SK-N-SH (cell line): ENCODE measurements around the gene ZNF768. TPM values are rescaled to one million over a fixed set of nuclear protein-coding genes. Genes with fewer than 3 reads are reported as not detected.

Source experiments
- CTCF ChIA-PET: fragments of 300-600, 350-600 bp; formaldehyde crosslinking; extraction: SDS; loops from one replicate; lab custom pipeline; 2021; lab: Yijun Ruan, JAX
- POLR2A ChIA-PET: fragments of 350-600 bp; sonication (Branson Sonifier 250); formaldehyde crosslinking; extraction: SDS; loops from one replicate; lab custom pipeline; 2020; ENCODE audit warnings: antibody characterized with exemption, inconsistent platforms; lab: Yijun Ruan, JAX
- DNase-seq: peaks from one replicate; pipeline ENCODE4 v3.0.0; 2012
- H2AFZ ChIP-seq: fragments of 200-600 bp; sonication (generic); 2 replicates; pipeline ENCODE4 v1.8.1; 2016; ENCODE audit warnings: antibody characterized with exemption, mild to moderate bottlenecking, low read depth
- H3F3A ChIP-seq: fragments of 200-600 bp; sonication (generic); replicated peaks from 2 replicates; pipeline ENCODE3; 2016; ENCODE audit warnings: antibody characterized with exemption, mild to moderate bottlenecking; ENCODE audit not compliant: insufficient read depth
- H3K27ac ChIP-seq, 2 experiments: fragments of 200-500 bp in 1 of 2; fragments of 200-600 bp in 1 of 2; sonication (Bioruptor generic) in 1 of 2; sonication (generic), shearing (Covaris generic) in 1 of 2; 2 replicates each; pipeline versions ENCODE4 v1.5.1 to v1.6.1; 2014 to 2016; ENCODE audit warnings: low read depth in 2 of 2, inconsistent platforms in 1 of 2, low read length in 1 of 2, mild to moderate bottlenecking in 1 of 2, mixed read lengths in 1 of 2
- H3K27me3 ChIP-seq: fragments of 200-600 bp; sonication (generic), shearing (Covaris generic); 2 replicates; pipeline ENCODE4 v1.6.1; 2016; ENCODE audit warnings: mixed run types; ENCODE audit not compliant: insufficient read depth
- H3K36me3 ChIP-seq, 2 experiments: fragments of 200-500 bp in 1 of 2; fragments of 200-600 bp in 1 of 2; sonication (Bioruptor generic) in 1 of 2; sonication (generic) in 1 of 2; replicated peaks in 1 of 2; 2 replicates each; pipeline versions ENCODE3 to v1.5.1; 2014 to 2016; ENCODE audit warnings: low read length in 1 of 2, mild to moderate bottlenecking in 1 of 2; ENCODE audit not compliant: insufficient read depth in 2 of 2, control insufficient read depth in 1 of 2
- H3K4me1 ChIP-seq, 2 experiments: fragments of 200-500 bp in 1 of 2; fragments of 200-600 bp in 1 of 2; sonication (Bioruptor generic) in 1 of 2; sonication (generic), shearing (Covaris generic) in 1 of 2; 2 replicates each; pipeline versions ENCODE4 v1.5.1 to v1.6.1; 2014 to 2016; ENCODE audit warnings: low read depth in 1 of 2, low read length in 1 of 2, mixed run types in 1 of 2; ENCODE audit not compliant: insufficient read depth in 2 of 2, control insufficient read depth in 1 of 2
- H3K4me2 ChIP-seq: fragments of 200-600 bp; sonication (generic), shearing (Covaris generic); 2 replicates; pipeline ENCODE4 v1.6.1; 2017; ENCODE audit warnings: mixed run types
- H3K4me3 ChIP-seq, 2 experiments: fragments of 200-500 bp in 1 of 2; fragments of 200-600 bp in 1 of 2; sonication (Bioruptor generic) in 1 of 2; sonication (generic), shearing (Covaris generic) in 1 of 2; 2 replicates each; pipeline versions ENCODE4 v1.5.1 to v1.8.1; 2014 to 2016; ENCODE audit warnings: low read depth in 2 of 2, inconsistent platforms in 1 of 2, low read length in 1 of 2, mild to moderate bottlenecking in 1 of 2, mixed read lengths in 1 of 2, moderate library complexity in 1 of 2
- H3K79me2 ChIP-seq: fragments of 200-600 bp; sonication (generic); 2 replicates; pipeline ENCODE4 v1.8.1; 2017; ENCODE audit warnings: mild to moderate bottlenecking; ENCODE audit not compliant: insufficient read depth
- H3K9ac ChIP-seq: fragments of 200-600 bp; sonication (generic); 2 replicates; pipeline ENCODE4 v1.6.1; 2017; ENCODE audit warnings: mixed run types
- H3K9me2 ChIP-seq: fragments of 200-600 bp; sonication (generic); 2 replicates; pipeline ENCODE4 v1.6.1; 2017; ENCODE audit warnings: mixed run types
- H3K9me3 ChIP-seq: fragments of 200-600 bp; sonication (generic); 2 replicates; pipeline ENCODE4 v1.6.1; 2017; ENCODE audit warnings: mixed run types, mild to moderate bottlenecking, moderate library complexity
- H4K20me1 ChIP-seq: fragments of 200-600 bp; sonication (generic); 2 replicates; pipeline ENCODE4 v1.6.1; 2017; ENCODE audit warnings: mild to moderate bottlenecking, mixed run types; ENCODE audit not compliant: insufficient read depth
- ELF1 ChIP-seq: IDR thresholded peaks from 2 replicates; pipeline ENCODE4 v1.4.0; 2012
- EP300 ChIP-seq, 2 experiments: IDR thresholded peaks; 2 replicates each; pipeline versions ENCODE4 v1.4.0 to v1.6.1; 2012; ENCODE audit warnings: borderline replicate concordance in 1 of 2, low read depth in 1 of 2, low read length in 1 of 2
- FOXJ3 ChIP-seq: sonication (generic); formaldehyde crosslinking; IDR thresholded peaks from 2 replicates; pipeline ENCODE4 v1.5.1; 2020; ENCODE audit warnings: mild to moderate bottlenecking, missing genetic modification reagents
- GABPA ChIP-seq: IDR thresholded peaks from 2 replicates; pipeline ENCODE4 v1.4.0; 2012; ENCODE audit warnings: low read depth, mild to moderate bottlenecking
- GATA2 ChIP-seq: sonication (generic); formaldehyde crosslinking; IDR thresholded peaks from 2 replicates; pipeline ENCODE4 v1.5.0; 2020; ENCODE audit warnings: mild to moderate bottlenecking, missing genetic modification reagents
- JUND ChIP-seq: IDR thresholded peaks from 2 replicates; pipeline ENCODE4 v1.4.0; 2012
- MEF2A ChIP-seq: IDR thresholded peaks from 2 replicates; pipeline ENCODE4 v1.4.0; 2012; ENCODE audit warnings: low read depth, borderline replicate concordance
- NFIC ChIP-seq: IDR thresholded peaks from 2 replicates; pipeline ENCODE4 v1.4.0; 2012; ENCODE audit warnings: borderline replicate concordance
- PBX3 ChIP-seq: IDR thresholded peaks from 2 replicates; pipeline ENCODE4; 2012
- RCOR1 ChIP-seq: fragments of 150-350 bp; IDR thresholded peaks from 2 replicates; pipeline ENCODE4 v1.6.1; 2017; ENCODE audit warnings: antibody characterized with exemption, low read length
- SIN3A ChIP-seq: IDR thresholded peaks from 2 replicates; pipeline ENCODE4 v1.6.1; 2012; ENCODE audit warnings: low read depth, mild to moderate bottlenecking, low read length, moderate library complexity, borderline replicate concordance
- SMC3 ChIP-seq: IDR thresholded peaks from 2 replicates; pipeline ENCODE4 v1.6.1; 2012; ENCODE audit warnings: low read depth, low read length, improper control_type of control experiment
- TEAD4 ChIP-seq: IDR thresholded peaks from 2 replicates; pipeline ENCODE4 v1.4.0; 2012; ENCODE audit warnings: mild to moderate bottlenecking, borderline replicate concordance; ENCODE audit not compliant: insufficient read depth
- USF1 ChIP-seq: IDR thresholded peaks from 2 replicates; pipeline ENCODE4 v1.4.0; 2012; ENCODE audit warnings: low read depth, borderline replicate concordance
- USF2 ChIP-seq: fragments of 150-350 bp; IDR thresholded peaks from 2 replicates; pipeline ENCODE4 v1.6.1; 2017; ENCODE audit warnings: antibody characterized with exemption, low read length, low read depth, borderline replicate concordance
- ZBTB33 ChIP-seq: IDR thresholded peaks from 2 replicates; pipeline ENCODE4 v1.4.0; 2012; ENCODE audit warnings: low read depth, borderline replicate concordance
- WGBS: methylation state at CpG from one replicate; pipeline ENCODE4 v1.1.6; 2017; ENCODE audit warnings: low lambda C conversion rate; 5-methylcytosine and 5-hydroxymethylcytosine counted together
- polyA plus RNA-seq, 3 experiments: library from polyadenylated mRNA; depleted of rRNA; stranded (reverse); fragments of >200 nt; gene quantifications; 2 replicates each; pipeline ENCODE4 v1.2.3, GENCODE V29; 2012

The ZNF768 gene
- polyA plus RNA-seq, 1 of the 3 experiments (the other 2 are of a cell fraction): 26.0 TPM

GRCh38 chr16:30556125-30556473 is 29.7 kb upstream of the ZNF768 start (continued):
- TF ChIP-seq ZBTB33: no peak
- no peak for TF ChIP-seq GABPA
- TF ChIP-seq NFIC: no peak
- no peak for TF ChIP-seq FOXJ3 (CRISPR knock-in tag)
- no peak for TF ChIP-seq ELF1
- TF ChIP-seq GATA2 (CRISPR knock-in tag): no peak
- TF ChIP-seq TEAD4: no peak
- no peak for TF ChIP-seq JUND
- no peak for TF ChIP-seq MEF2A
- TF ChIP-seq PBX3: no peak
- no peak for TF ChIP-seq SIN3A
- TF ChIP-seq RCOR1: no peak

- Histone ChIP-seq H3K4me2 (no peak overlapping the region), H4K20me1 (no peaks in the 10 kb centered on the region), H3K9me2 (no peaks in the 10 kb centered on the region), H3K27ac (no peak overlapping the region), H3K4me3 (no peak overlapping the region), H3K79me2 (peaks cover 26% of the 10 kb centered on the region)
- no peak for DNase-seq
- TF ChIP-seq JUND (no peak), EP300 (IDR thresholded peaks at IDR 0.05; ENCODE audit: borderline replicate concordance in 1 of 2, low read depth in 1 of 2, low read length in 1 of 2) (no peak), RCOR1 (no peak), USF1 (no peak), SMC3 (no peak), USF2 (no peak), ZBTB33 (no peak)
- TF ChIP-seq, all 33 proteins: peak for 0
- Histone ChIP-seq H3F3A (peaks cover 7% of the 10 kb centered on the region), H3K9ac (no peak overlapping the region), H2AFZ (no peak overlapping the region), H3K9me3 (no peaks in the 10 kb centered on the region), H3K36me3 (peaks cover 0 to 21% of the 10 kb centered on the region in 2 experiments), H3K4me1 (peaks cover 0 to 6% of the 10 kb centered on the region in 2 experiments; a peak in 1 of 4 replicates), H3K27me3 (no peaks in the 10 kb centered on the region)
- POLR2A ChIA-PET: interaction anchor here (0.6 to 3.8 kb wide), 2 partner anchors 14 to 20 kb away, joined by 3 to 47 read pairs; partner anchors contain the start of gene ZNF747
- 95% methylated on average over 48 of the region's 69 CpGs for WGBS
- CTCF ChIA-PET: interaction anchor here (4.1 kb wide), 1 partner anchor 19 kb away, joined by 16 read pairs; no protein-coding TSS in a partner anchor
Observed at GRCh38 chr16:30555315-30556124, 29.2 kb upstream of the ZNF768 start.
